KMS-11 (cell line): Measurements from ENCODE around the gene GANAB.
A peak's percentile ranks its signal among the peaks of the same experiment; 100 is the strongest.

Experiments used
- H2AFZ ChIP-seq: fragments of 200-600 bp; sonication (generic); 2 replicates; pipeline ENCODE4 v1.6.1; 2016; ENCODE audit warnings: antibody characterized with exemption, mixed run types, low read depth
- H3K27ac ChIP-seq: fragments of 200-600 bp; sonication (generic); 2 replicates; pipeline ENCODE4 v1.6.1; 2016; ENCODE audit warnings: mild to moderate bottlenecking, mixed run types
- H3K27me3 ChIP-seq: fragments of 200-600 bp; sonication (generic); 2 replicates; pipeline ENCODE4 v1.6.1; 2017; ENCODE audit warnings: mild to moderate bottlenecking, low read depth, mixed run types, moderate library complexity; ENCODE audit not compliant: insufficient read depth
- H3K36me3 ChIP-seq: fragments of 200-600 bp; sonication (generic); 2 replicates; pipeline ENCODE4 v1.6.1; 2017; ENCODE audit warnings: mild to moderate bottlenecking, mixed run types; ENCODE audit not compliant: insufficient read depth
- H3K4me1 ChIP-seq: fragments of 200-600 bp; sonication (generic); 2 replicates; pipeline ENCODE4 v1.6.1; 2016; ENCODE audit warnings: mild to moderate bottlenecking, low read depth, mixed run types; ENCODE audit not compliant: poor library complexity, severe bottlenecking
- H3K4me2 ChIP-seq: fragments of 200-600 bp; sonication (generic); 2 replicates; pipeline ENCODE4 v1.7.0; 2016; ENCODE audit warnings: mild to moderate bottlenecking, mixed run types
- H3K4me3 ChIP-seq: fragments of 200-600 bp; sonication (generic); IDR thresholded peaks from 2 replicates; pipeline ENCODE4 v1.6.1; 2017; ENCODE audit warnings: low read depth, low read length, mixed read lengths; ENCODE audit not compliant: insufficient read depth
- H3K79me2 ChIP-seq: fragments of 200-600 bp; sonication (generic); 2 replicates; pipeline ENCODE4 v1.6.1; 2016; ENCODE audit warnings: low read depth, mixed run types; ENCODE audit not compliant: insufficient read depth
- H3K9ac ChIP-seq: fragments of 200-600 bp; sonication (generic); 2 replicates; pipeline ENCODE4 v1.6.1; 2016; ENCODE audit warnings: mild to moderate bottlenecking, mixed run types
- H4K20me1 ChIP-seq: fragments of 200-600 bp; sonication (generic); 2 replicates; pipeline ENCODE4 v1.6.1; 2016; ENCODE audit warnings: mild to moderate bottlenecking, mixed run types; ENCODE audit not compliant: insufficient read depth
- TF ChIP-seq, protein P1 (sequence below): fragments of 200-600 bp; sonication (generic); conservative IDR thresholded peaks from 2 replicates; pipeline ENCODE4 v1.6.1; 2017; ENCODE audit warnings: low read depth, mild to moderate bottlenecking, antibody characterized with exemption, low read length, moderate library complexity, mixed read lengths

GANAB gene

DNA sequence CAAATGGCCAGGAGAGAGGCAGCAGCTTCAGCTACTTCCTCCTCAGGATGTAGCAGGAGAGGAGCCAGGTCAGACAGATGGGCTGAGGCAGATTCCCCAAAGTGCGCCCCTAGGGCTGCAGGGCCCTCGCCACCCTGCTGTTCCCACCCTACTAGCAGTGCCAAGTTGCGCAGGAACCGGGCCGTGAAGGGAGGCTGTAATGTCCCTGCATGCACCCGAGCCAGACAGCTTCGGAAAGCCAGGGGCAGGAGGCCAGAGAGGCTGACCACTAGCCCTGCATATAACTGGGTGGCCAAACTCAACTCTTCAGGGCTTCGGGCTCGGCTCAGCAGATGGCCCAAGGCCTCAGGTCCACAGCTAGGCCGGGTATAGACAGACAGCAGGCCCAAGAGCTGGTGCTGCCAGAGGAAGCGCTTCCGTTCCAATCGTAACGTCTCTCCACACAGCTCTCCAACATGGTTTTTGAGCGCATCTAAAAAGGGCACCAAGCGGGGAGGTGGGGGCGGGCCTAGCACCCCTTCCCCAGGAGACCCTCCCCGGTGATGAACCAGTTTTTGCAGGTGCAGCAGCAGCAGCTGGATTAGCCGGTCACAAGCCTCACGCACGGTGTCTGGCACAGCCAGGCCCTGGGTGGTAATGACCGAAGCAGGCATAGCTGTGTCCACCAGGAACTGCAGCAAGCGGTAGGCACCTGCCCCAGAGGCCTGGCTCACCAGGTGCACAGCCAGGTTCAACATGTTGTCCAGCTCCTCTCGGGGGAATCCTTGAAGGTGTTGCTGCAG lies 2.0 kb upstream of the GANAB start:
- TF ChIP-seq, protein P1, sequence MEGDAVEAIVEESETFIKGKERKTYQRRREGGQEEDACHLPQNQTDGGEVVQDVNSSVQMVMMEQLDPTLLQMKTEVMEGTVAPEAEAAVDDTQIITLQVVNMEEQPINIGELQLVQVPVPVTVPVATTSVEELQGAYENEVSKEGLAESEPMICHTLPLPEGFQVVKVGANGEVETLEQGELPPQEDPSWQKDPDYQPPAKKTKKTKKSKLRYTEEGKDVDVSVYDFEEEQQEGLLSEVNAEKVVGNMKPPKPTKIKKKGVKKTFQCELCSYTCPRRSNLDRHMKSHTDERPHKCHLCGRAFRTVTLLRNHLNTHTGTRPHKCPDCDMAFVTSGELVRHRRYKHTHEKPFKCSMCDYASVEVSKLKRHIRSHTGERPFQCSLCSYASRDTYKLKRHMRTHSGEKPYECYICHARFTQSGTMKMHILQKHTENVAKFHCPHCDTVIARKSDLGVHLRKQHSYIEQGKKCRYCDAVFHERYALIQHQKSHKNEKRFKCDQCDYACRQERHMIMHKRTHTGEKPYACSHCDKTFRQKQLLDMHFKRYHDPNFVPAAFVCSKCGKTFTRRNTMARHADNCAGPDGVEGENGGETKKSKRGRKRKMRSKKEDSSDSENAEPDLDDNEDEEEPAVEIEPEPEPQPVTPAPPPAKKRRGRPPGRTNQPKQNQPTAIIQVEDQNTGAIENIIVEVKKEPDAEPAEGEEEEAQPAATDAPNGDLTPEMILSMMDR = no peak
- no peaks in the 10 kb centered on the region for H4K20me1 ChIP-seq
- H3K9ac ChIP-seq = no peak overlapping the region
- no peaks in the 10 kb centered on the region for H3K36me3 ChIP-seq
- H2AFZ ChIP-seq = no peak overlapping the region
- no peak overlapping the region for H3K4me2 ChIP-seq
- no peaks in the 10 kb centered on the region for H3K27me3 ChIP-seq
- peaks cover 42% of the 10 kb centered on the region for H3K4me1 ChIP-seq
- no peak overlapping the region for H3K4me3 ChIP-seq
- peaks cover 59% of the 10 kb centered on the region for H3K79me2 ChIP-seq
- no peak overlapping the region for H3K27ac ChIP-seq

DNA sequence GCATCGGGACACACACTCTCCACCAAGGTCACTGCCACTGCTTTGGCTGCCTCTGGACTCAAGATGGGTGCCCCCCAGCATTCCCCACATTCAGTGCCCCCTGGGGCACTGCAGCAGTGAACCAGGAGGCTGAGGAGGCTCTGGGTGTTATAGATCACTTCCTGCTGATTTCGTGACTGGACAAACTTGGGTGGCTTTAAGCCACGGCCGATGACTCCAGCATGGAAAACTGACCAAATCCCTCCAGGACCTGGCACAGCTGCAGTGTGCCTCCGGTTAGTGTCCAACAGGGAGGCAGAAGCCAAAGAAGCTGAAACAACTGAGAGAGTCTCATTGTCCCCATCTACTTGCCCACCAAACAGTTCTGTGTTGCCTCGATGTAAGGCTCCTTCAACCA lies 1.2 kb upstream of the GANAB start:
- Histone ChIP-seq H3K27ac (no peak overlapping the region), H3K36me3 (peaks cover 5% of the 10 kb centered on the region; the same call in 1 of the 2 replicates), H3K4me1 (peaks cover 47% of the 10 kb centered on the region), H3K4me3 (no peak overlapping the region), H3K4me2 (no peak overlapping the region), H4K20me1 (no peaks in the 10 kb centered on the region), H3K27me3 (no peaks in the 10 kb centered on the region), H2AFZ (no peak overlapping the region), H3K79me2 (peaks cover 62% of the 10 kb centered on the region), H3K9ac (no peak overlapping the region)
- TF ChIP-seq, protein P1 = no peak

DNA sequence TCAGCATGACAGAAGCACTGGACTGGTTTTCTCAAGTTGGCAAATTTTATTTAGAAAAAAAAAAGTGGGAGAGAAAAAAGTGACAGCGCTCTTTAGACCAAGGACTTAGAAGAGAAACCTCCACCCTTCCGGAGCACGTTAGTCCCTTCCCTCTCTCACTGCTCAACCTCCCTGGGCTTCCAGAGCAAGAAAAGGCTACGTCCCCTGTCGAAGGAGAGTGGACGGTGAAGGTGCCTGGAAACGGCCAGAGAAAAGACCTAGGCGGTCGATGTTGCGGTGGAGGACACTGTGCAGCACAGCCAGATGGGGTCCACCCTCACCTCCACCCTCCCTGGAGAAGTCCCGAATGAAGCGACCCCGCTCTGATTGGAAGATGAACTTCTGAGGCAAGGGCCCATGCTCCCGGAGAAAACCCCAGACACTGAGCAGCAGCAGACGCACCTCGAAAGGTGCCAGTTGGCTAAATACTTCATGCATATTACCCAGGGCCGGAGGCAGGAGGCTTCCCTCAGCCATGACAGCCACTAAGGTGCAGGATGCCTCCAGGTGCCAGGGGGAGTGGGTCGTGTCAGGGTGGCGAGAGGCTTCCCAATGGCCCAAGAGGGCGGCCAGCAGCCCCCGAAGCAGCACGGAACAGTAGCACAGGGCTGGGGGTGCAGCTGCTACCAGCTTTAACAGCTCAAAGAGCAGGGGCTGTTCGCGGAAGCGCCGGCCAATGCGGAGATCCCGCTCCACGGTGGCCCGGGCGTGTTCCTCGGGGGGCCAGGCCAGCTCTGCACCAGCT lies 604 bp upstream of the GANAB start:
- Histone ChIP-seq H3K9ac (no peak overlapping the region), H3K4me1 (peaks cover 51% of the 10 kb centered on the region), H3K4me3 (no peak overlapping the region), H3K36me3 (peaks cover 7% of the 10 kb centered on the region; the same call in 1 of the 2 replicates), H4K20me1 (no peaks in the 10 kb centered on the region), H3K27ac (peak overlapping the region; percentile 32; the same call in 1 of the 2 replicates), H3K79me2 (peaks cover 62% of the 10 kb centered on the region), H3K27me3 (no peaks in the 10 kb centered on the region), H3K4me2 (peak overlapping the region; percentile 47; the same call in 1 of the 2 replicates), H2AFZ (no peak overlapping the region)
- TF ChIP-seq, protein P1 = no peak

DNA sequence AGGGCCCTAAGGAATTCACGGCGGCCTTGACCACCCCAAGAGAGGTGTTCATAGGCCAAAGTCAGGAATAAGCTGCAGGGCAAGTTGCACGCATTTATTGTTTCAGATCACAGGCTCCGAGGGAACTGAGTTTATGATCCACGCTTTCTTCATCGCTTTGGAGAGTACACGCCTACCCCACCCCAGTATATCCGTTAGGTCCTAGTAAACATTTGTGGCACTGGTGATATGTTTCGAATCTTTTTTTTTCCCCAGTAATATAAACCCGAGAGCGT lies 805 bp downstream of the GANAB start:
- no peaks in the 10 kb centered on the region for H3K27me3 ChIP-seq
- peak overlapping the region; percentile 86 for H3K4me2 ChIP-seq
- H4K20me1 ChIP-seq = no peaks in the 10 kb centered on the region
- H3K9ac ChIP-seq = peak overlapping the region; percentile 87; the same call in 1 of the 2 replicates
- H3K4me3 ChIP-seq = no peak overlapping the region
- peak overlapping the region; percentile 80 for H3K27ac ChIP-seq
- peaks cover 62% of the 10 kb centered on the region for H3K79me2 ChIP-seq
- peaks cover 43% of the 10 kb centered on the region for H3K4me1 ChIP-seq
- peak overlapping the region; percentile 47; the same call in 1 of the 2 replicates for H2AFZ ChIP-seq
- TF ChIP-seq, protein P1 = no peak
- peaks cover 7% of the 10 kb centered on the region; the same call in 1 of the 2 replicates for H3K36me3 ChIP-seq
